Measurements from ENCODE around the gene ACTA2.

The ACTA2 gene

GRCh38 chr10:88982366-88982765, 29.8 kb upstream of the ACTA2 start:
- DNase-seq, result no peak
- intact Hi-C loops (cut with DNase I), result no loop called here

DNA sequence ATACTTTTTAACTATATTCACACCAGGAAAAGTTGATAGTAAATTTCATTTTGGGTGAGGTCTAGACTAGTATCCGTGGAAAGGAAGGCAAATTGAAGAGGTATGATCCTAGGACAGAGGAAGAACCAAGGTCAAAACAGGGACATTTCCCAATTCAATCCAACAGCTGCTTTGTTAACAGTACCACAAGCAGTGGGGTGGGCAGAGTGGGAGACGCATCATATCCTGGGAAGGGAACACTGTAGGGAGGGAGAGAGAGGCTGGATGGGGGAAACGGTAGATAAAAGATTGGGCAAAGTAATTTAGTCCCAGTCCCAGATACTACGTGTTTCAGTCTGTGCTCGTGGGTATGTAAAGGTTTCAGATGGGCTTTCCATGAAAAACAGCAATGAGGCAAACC, 28.9 kb upstream of the ACTA2 start:
- no peak for DNase-seq
- intact Hi-C loops (cut with DNase I), result no loop called here

DNA sequence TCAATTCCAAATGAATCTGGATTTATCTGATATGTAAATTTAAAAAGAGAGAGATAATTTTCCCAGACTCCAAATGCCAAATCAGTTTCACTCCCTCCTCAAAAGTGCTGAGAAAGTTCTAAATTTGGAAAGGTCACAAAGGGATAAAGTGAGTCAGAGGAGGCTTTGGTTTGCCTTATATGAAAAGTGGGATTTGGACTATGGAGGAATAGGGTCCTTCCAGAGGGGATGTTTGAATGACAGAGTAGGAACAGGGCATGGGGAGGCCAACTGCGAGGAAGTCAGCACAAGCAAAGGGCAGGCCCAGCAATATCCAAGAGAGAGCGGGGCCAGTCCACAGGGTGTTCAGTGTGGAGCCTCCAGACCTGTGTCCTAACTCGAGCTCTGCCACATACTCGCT, 28.2 kb upstream of the ACTA2 start:
- intact Hi-C loops (cut with DNase I), result no loop called here
- DNase-seq, result no peak

GRCh38 chr10:88980247-88980646, 27.7 kb upstream of the ACTA2 start:
- intact Hi-C loops (cut with DNase I), result no loop called here
- DNase-seq, result no peak

DNA sequence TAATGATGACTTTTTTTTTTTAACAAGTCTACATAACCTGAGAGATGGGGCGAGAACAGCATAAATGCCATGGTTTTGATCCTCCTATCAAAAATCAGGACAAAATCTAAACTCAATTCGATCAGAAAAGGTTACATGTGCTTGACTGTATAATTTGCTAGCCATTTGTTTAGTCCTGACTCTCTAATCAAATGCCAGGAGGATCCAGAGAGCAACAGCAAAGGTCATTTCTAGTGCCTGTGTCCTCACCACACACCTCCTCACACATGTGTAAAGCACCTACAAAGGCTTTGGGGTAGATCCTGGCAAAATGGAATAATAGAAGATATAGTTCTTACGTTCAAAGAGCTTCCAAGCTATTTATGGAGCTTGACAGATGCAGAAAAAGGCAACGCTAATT, 27.0 kb upstream of the ACTA2 start:
- intact Hi-C loops (cut with DNase I), result no loop called here
- no peak for DNase-seq

DNA sequence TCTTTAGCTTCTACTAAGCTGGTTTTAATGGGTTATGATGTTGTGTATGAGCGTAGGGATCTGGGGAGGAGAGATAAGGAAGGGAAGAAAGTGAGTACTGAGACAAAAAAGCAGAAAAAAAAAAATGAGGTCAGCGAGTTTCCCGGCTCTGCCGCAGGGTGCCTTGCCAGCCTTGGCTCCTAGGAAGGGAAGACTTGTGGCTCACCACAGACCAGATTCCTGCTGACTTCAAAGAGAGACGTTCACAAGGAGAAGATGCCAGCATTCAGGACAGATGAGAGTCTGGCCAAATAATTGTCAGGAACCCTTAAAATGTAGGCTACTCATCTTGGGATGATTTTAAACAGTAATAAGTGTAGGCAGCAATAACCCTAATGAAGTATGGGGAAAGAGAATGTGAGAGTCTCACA, 26.6 kb upstream of the ACTA2 start:
- DNase-seq, result peak in 4 of 10 donors; percentile 13 to 91 (median 44)
- intact Hi-C loops (cut with DNase I), result no loop called here

- intact Hi-C loops (cut with DNase I), result no loop called here
- DNase-seq, result no peak
These were observed 25.9 kb upstream of the ACTA2 start for GRCh38 chr10:88978463-88978862.

- intact Hi-C loops (cut with DNase I), result no loop called here
- no peak for DNase-seq
These were observed 22.8 kb upstream of the ACTA2 start for GRCh38 chr10:88975377-88975720.

- DNase-seq, result no peak
- intact Hi-C loops (cut with DNase I), result no loop called here
These were observed 22.1 kb upstream of the ACTA2 start for GRCh38 chr10:88974446-88975376.

GRCh38 chr10:88974012-88974411, 21.4 kb upstream of the ACTA2 start:
- intact Hi-C loops (cut with DNase I), result no loop called here
- no peak for DNase-seq

DNA sequence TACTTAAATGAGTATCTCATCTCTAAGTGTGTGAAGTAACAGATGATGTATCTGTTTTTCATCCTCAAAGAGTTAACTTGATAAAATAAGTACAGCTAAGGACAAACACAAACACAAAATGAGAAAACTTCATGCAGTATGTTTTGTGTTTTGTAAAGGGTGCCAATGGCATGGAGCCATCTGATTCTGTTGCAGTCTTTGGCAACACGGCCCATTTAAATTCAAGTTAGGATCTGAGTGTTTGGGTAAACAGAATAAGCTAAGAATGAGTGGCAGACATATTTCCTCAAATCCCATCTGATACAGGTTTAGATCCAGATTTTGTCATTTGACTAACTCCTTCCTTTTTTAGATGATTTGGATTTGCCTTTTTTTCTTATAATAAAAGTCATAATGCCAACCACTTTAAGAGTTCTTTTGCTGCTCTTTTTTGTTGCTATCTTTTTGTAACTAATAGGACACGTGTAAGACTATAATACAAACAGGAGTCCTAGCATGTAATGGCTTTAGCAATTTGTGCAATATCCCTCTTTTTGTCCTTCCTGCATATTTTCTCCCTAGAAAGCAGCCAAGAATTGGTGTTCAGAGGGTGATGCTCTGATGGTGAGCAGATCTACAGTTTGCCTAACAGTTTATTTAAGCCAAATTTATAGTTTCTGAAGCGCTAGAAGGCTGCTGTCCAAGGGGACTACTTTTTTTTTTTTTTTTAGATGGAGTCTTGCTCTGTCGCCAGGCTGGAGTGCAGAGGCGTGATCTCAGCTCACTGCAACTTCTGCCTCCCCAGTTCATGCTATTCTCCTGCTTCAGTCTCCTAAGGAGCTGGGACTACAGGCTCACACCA, 18.9 kb upstream of the ACTA2 start:
- DNase-seq, result peak in 1 of 10 donors; percentile 68
- intact Hi-C loops (cut with DNase I), result no loop called here

DNA sequence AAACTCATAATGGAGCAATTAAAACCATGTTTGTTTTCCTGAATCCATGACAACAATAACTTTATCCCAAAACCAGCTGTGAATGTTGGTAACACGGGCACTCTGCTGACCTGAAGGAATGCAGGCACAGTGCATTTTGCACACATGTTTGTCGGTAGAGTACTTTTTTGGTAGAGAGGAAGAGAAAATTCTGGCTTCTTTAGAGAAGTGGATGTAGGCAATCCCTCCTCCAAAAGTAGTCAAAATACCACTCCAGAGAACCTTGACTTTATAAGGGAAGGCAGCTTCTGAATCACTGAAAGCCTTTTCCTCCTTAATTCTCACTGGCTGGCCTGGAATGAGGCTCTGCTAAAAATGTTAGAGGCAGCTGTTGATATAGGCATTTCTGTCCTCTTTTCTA, 15.8 kb upstream of the ACTA2 start:
- no peak for DNase-seq
- intact Hi-C loops (cut with DNase I), result no loop called here

DNA sequence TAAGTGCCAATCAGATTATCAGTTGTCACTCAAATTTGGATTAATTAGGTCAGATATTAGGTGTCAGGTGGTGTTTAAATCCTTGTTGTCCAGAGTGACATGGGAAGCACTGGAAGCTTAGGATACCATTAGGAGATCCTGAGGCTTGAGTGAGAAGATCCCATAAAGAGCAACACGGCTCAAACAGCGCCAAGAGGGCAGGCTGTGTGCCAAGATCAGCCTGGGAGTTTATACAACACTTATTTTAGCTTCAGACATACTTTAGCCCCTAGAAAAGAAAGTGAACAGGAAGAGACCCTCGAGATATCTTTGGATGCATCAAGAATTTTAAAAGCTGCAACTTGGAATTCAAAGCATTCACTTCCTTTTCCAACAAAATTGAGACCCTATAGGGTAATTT, 14.2 kb upstream of the ACTA2 start:
- intact Hi-C loops (cut with DNase I), result no loop called here
- DNase-seq, result no peak

GRCh38 chr10:88964869-88965415, 12.4 kb upstream of the ACTA2 start:
- no peak for DNase-seq
- intact Hi-C loops (cut with DNase I), result no loop called here

GRCh38 chr10:88964360-88964759, 11.8 kb upstream of the ACTA2 start:
- intact Hi-C loops (cut with DNase I), result no loop called here
- DNase-seq, result no peak

- no peak for DNase-seq
- intact Hi-C loops (cut with DNase I), result no loop called here
These were observed 10.7 kb upstream of the ACTA2 start for GRCh38 chr10:88963318-88963717.

DNA sequence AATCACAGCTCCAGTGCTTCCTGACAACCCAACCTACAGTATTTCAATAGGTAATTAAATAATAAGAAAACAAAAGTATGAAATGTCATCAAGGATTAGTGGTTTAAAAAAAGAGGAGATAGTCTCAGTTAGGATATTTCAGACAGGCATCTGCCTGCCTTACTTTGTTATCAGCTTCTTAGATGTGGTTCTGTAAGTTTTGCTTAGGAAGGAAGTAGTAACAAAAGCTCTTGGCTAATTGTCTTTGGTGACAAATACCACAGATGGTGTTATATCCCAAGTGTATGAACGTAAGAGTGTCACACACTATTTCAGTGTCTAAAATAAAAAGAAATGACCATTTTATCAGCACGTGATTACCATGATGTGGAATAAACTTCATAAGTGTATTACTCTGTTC, 9.8 kb upstream of the ACTA2 start:
- no peak for DNase-seq
- intact Hi-C loops (cut with DNase I), result no loop called here

DNA sequence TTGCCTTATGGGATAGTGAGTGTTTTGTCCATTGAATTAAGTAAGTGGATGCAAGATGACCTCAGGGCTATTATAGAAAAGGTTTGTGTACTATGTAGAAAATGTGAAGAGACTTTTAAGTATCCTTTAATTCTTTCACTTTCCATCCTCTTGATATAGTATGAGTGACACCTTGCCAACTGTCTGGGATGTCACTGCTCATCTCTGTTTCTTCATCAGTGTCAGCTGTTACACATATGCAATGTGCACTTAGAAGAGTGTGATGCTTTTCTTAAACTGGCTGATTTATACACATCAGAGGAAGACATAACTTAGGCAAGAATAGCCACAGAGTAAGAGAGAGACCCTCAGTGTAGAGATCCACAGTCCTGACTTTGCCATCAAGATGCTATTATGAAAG, 8.7 kb upstream of the ACTA2 start:
- DNase-seq, result no peak
- intact Hi-C loops (cut with DNase I), result no loop called here

GRCh38 chr10:88960802-88961201, 8.2 kb upstream of the ACTA2 start:
- no peak for DNase-seq
- intact Hi-C loops (cut with DNase I), result no loop called here

- DNase-seq, result no peak
- intact Hi-C loops (cut with DNase I), result no loop called here
These were observed 6.1 kb upstream of the ACTA2 start for GRCh38 chr10:88958721-88959120.

DNA sequence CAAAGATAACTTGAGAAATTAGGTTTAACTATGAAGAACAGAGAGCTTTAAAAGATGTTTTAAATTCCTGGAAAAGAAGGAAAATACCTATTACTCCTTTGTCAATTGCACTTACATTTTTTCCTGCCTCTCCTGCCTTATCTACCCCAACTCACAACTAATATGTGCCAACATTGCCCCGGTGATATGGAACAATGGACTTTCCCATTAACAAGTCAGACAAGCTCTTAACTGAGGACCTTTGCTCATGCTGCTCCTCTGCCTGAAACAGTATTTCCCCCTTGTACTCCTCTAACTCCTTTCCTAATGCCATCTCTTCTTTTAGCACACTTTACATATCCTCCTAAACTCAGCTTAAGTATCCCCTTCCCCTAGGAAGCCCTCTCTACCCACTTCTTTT, 4.8 kb upstream of the ACTA2 start:
- intact Hi-C loops (cut with DNase I), result no loop called here

More for the DNA sequence above, 4.8 kb upstream of the ACTA2 start:
- DNase-seq, result no peak

Measured in posterior cingulate gyrus (tissue), 11 donors.